PC-3 (cell line): ENCODE measurements around the gene SV2C. TPM values are rescaled to one million over a fixed set of nuclear protein-coding genes. Genes with fewer than 3 reads are reported as not detected.

Source experiments
- ATAC-seq: fragments of 200-7000 bp; cut with Tn5 transposase; 2 replicates; pipeline ENCODE4 v1.9.1; 2020; ENCODE audit warnings: mild to moderate bottlenecking, moderate library complexity
- BruUV-seq: library from RNA; stranded (reverse); fragments of 400-500 nt; replicated peaks from 2 replicates; lab custom pipeline; 2021; lab: Mats Ljungman, UMichigan
- CTCF ChIA-PET: fragments of 300-600 bp; sonication (Branson Sonifier 250); formaldehyde crosslinking; loops from one replicate; lab custom pipeline; 2022; ENCODE audit warnings: antibody characterized with exemption; lab: Charles Lee
- POLR2A ChIA-PET: fragments of 300-600 bp; sonication (Branson Sonifier 250); formaldehyde crosslinking; loops from one replicate; lab custom pipeline; 2022; ENCODE audit warnings: antibody characterized with exemption; ENCODE audit not compliant: unreplicated experiment; lab: Charles Lee
- DNase-seq: peaks from one replicate; pipeline ENCODE4 v3.0.0-alpha.2; 2015
- H2AFZ ChIP-seq: fragments of 300-600 bp; sonication (generic); 2 replicates; pipeline ENCODE4 v1.6.0; 2016; ENCODE audit warnings: antibody characterized with exemption, low read length
- H3F3A ChIP-seq: fragments of 300-600 bp; sonication (generic); one replicate; pipeline ENCODE4 v1.6.0; 2017; ENCODE audit warnings: antibody characterized with exemption, low read length, control low read depth, mild to moderate bottlenecking; ENCODE audit not compliant: unreplicated experiment
- H3K27ac ChIP-seq: fragments of 300-600 bp; sonication (generic); 2 replicates; pipeline ENCODE4 v1.5.1; 2016; ENCODE audit warnings: mild to moderate bottlenecking, low read length
- H3K27me3 ChIP-seq: fragments of 300-600 bp; sonication (generic); 2 replicates; pipeline ENCODE4 v1.6.1; 2016; ENCODE audit warnings: low read length, mixed read lengths
- H3K36me3 ChIP-seq: fragments of 300-600 bp; sonication (generic); 2 replicates; pipeline ENCODE4 v1.6.1; 2016; ENCODE audit warnings: low read depth, mixed run types, low read length, mixed read lengths
- H3K4me1 ChIP-seq: fragments of 300-600 bp; sonication (generic); 2 replicates; pipeline ENCODE4 v1.5.1; 2016; ENCODE audit warnings: low read length; ENCODE audit not compliant: insufficient read depth
- H3K4me2 ChIP-seq: fragments of 300-600 bp; sonication (generic); 2 replicates; pipeline ENCODE4 v1.6.0; 2016; ENCODE audit warnings: low read length
- H3K4me3 ChIP-seq: fragments of 300-600 bp; sonication (generic); 2 replicates; pipeline ENCODE4 v1.5.1; 2016; ENCODE audit warnings: mild to moderate bottlenecking, low read length, mixed read lengths
- H3K79me2 ChIP-seq: fragments of 300-600 bp; sonication (generic); 2 replicates; pipeline ENCODE4 v1.6.1; 2017; ENCODE audit warnings: low read length, mixed read lengths
- H3K9ac ChIP-seq: fragments of 300-600 bp; sonication (generic); 2 replicates; pipeline ENCODE4 v1.6.0; 2016; ENCODE audit warnings: mild to moderate bottlenecking, low read length
- H3K9me2 ChIP-seq: fragments of 300-600 bp; sonication (generic); replicated peaks from 2 replicates; pipeline ENCODE4 v1.6.1; 2016; ENCODE audit warnings: mixed run types, low read length, mixed read lengths
- H3K9me3 ChIP-seq: fragments of 300-600 bp; sonication (generic); 2 replicates; pipeline ENCODE4 v1.6.1; 2016; ENCODE audit warnings: low read length, mixed read lengths
- H4K20me1 ChIP-seq: fragments of 300-600 bp; sonication (generic); 2 replicates; pipeline ENCODE4 v1.6.1; 2016; ENCODE audit warnings: low read length, mixed read lengths
- EZH2 ChIP-seq: fragments of 300-600 bp; sonication (generic); IDR thresholded peaks from one replicate; pipeline ENCODE4 v1.6.1; 2017; ENCODE audit warnings: antibody characterized with exemption, mild to moderate bottlenecking, low read length; ENCODE audit not compliant: unreplicated experiment
- EZH2phosphoT487 ChIP-seq: fragments of 300-600 bp; sonication (generic); IDR thresholded peaks from 2 replicates; pipeline ENCODE4 v1.6.1; 2018; ENCODE audit warnings: mild to moderate bottlenecking, antibody characterized with exemption, low read length, borderline replicate concordance
- intact Hi-C: fragments of 100-400 bp; cut with micrococcal nuclease; formaldehyde crosslinking; loops from 2 replicates; pipeline ENCODE4 v1.9.0; 2023
- total RNA-seq: library from RNA; depleted of rRNA; stranded (reverse); fragments of >200 nt; gene quantifications from 2 replicates; pipeline ENCODE4 v1.2.3, GENCODE V29; 2014
- TF ChIP-seq, protein P1 (sequence below): fragments of 300-600 bp; sonication (generic); conservative IDR thresholded peaks from 2 replicates; pipeline ENCODE4 v1.5.1; 2017; ENCODE audit warnings: antibody characterized with exemption, low read depth, mild to moderate bottlenecking, low read length

SV2C gene
- total RNA-seq, 1 experiment from 2014 or later = not detected

DNA sequence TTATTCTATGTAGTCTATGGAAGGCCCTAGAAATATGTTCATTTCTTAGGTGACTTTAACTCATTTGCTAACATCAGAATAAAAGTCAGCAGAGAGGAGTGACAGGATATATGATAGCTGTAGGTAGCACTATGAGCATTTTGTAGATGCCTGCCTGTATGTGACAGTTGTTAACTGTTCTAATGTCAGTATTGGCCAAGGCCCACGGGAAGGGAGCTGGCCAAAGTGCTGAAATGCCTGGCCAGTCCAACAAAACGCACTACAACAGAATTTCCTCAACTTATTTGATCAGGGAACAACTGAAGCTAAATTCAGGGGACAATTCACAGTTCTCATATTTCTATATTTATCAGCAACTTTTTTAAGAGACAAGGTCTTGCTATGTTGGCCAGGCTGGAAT is 20.8 kb downstream of the SV2C start:
- DNase-seq = peak; percentile 47

DNA sequence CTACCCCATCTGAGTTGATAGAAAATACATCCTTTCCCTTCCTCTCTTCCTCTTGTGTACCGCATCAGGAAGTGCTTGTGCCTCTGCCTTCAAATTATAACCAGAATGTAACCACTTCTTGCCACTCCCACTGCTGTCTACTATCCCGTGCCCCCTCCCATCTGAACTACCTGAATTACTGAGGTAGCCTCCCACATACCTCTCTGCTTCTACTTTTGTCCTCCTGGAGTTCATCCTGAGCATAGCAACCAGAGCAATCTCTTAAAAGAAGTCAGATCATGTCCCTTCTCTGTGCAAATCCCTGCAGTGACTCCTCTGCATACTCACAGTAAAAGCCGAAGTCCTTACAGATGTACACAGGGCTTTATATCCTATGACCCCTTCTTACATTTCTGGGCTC is 23.0 kb downstream of the SV2C start:
- Histone ChIP-seq H2AFZ (no peak overlapping the region), H3K4me1 (no peaks in the 10 kb centered on the region), H3F3A (no peaks in the 10 kb centered on the region), H3K9me2 (no peaks in the 10 kb centered on the region), H3K4me3 (no peak overlapping the region), H4K20me1 (no peaks in the 10 kb centered on the region), H3K27ac (no peak overlapping the region), H3K36me3 (no peaks in the 10 kb centered on the region), H3K4me2 (no peak overlapping the region), H3K27me3 (peaks cover 34% of the 10 kb centered on the region), H3K79me2 (no peaks in the 10 kb centered on the region), H3K9me3 (no peaks in the 10 kb centered on the region), H3K9ac (no peak overlapping the region)
- TF ChIP-seq, protein P1, sequence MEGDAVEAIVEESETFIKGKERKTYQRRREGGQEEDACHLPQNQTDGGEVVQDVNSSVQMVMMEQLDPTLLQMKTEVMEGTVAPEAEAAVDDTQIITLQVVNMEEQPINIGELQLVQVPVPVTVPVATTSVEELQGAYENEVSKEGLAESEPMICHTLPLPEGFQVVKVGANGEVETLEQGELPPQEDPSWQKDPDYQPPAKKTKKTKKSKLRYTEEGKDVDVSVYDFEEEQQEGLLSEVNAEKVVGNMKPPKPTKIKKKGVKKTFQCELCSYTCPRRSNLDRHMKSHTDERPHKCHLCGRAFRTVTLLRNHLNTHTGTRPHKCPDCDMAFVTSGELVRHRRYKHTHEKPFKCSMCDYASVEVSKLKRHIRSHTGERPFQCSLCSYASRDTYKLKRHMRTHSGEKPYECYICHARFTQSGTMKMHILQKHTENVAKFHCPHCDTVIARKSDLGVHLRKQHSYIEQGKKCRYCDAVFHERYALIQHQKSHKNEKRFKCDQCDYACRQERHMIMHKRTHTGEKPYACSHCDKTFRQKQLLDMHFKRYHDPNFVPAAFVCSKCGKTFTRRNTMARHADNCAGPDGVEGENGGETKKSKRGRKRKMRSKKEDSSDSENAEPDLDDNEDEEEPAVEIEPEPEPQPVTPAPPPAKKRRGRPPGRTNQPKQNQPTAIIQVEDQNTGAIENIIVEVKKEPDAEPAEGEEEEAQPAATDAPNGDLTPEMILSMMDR = no peak
- TF ChIP-seq EZH2phosphoT487 (no peak), EZH2 (no peak)
- ATAC-seq = no peak
- DNase-seq = no peak
- BruUV-seq = no TSS peak
- intact Hi-C loops = no loop called here
- POLR2A ChIA-PET = no interaction called here
- CTCF ChIA-PET = no interaction called here

More for the DNA sequence above, 20.8 kb downstream of the SV2C start:
- H3K36me3 ChIP-seq = no peaks in the 10 kb centered on the region
- H3K9me3 ChIP-seq = no peaks in the 10 kb centered on the region
- ATAC-seq = no peak
- H3K4me3 ChIP-seq = no peak overlapping the region
- BruUV-seq = no TSS peak
- no peaks in the 10 kb centered on the region for H3K4me1 ChIP-seq
- H3K4me2 ChIP-seq = no peak overlapping the region
- H4K20me1 ChIP-seq = no peaks in the 10 kb centered on the region
- no peak overlapping the region for H2AFZ ChIP-seq
- intact Hi-C loops = no loop called here
- H3F3A ChIP-seq = no peaks in the 10 kb centered on the region
- ChIA-PET CTCF (no interaction called here), POLR2A (no interaction called here)
- no peaks in the 10 kb centered on the region for H3K79me2 ChIP-seq
- TF ChIP-seq EZH2phosphoT487 = no peak
- H3K27me3 ChIP-seq = peaks cover 15% of the 10 kb centered on the region
- no peak overlapping the region for H3K9ac ChIP-seq
- no peak overlapping the region for H3K27ac ChIP-seq
- no peaks in the 10 kb centered on the region for H3K9me2 ChIP-seq

DNA sequence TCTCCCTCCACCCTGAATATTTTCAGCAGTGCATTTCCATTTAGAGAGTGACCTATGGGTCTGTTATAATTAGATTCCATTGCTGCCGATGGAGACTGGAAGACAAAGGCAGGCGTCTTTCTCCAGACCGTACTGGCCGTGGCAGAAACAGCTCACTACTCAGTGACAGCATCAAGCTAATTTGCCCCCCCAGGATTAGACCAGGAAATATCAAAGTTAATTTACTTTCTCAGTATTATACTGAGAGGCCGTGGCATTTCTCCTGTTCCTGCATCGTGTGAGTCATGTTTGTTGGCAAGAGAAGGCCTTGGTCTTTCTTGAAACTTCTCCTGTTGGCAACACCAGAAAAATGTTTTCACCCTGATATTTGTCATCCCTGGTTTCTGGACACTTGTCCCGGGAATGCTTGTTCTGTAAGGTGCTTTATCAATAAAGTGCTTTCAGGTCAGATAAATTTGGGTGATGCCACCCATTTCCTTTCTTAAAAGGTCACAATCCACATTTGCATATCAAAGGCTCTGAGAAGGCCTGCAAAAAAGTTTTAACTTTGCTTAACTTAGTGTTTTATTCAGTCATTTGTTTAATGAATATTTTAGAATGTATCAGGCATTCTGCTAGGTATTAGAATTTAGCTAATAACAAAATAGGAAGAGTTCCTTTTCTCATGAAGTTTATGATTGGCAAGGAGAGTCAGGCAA is 28.4 kb downstream of the SV2C start:
- POLR2A ChIA-PET = no interaction called here
- no peak for DNase-seq
- no peaks in the 10 kb centered on the region for H3K79me2 ChIP-seq
- ATAC-seq = no peak
- H3K27ac ChIP-seq = no peak overlapping the region
- H3K4me3 ChIP-seq = no peak overlapping the region
- no peaks in the 10 kb centered on the region for H3K36me3 ChIP-seq
- H3K9ac ChIP-seq = no peak overlapping the region
- H3K27me3 ChIP-seq = peaks cover 39% of the 10 kb centered on the region
- no peaks in the 10 kb centered on the region for H3K9me3 ChIP-seq
- H4K20me1 ChIP-seq = no peaks in the 10 kb centered on the region
- H3K4me1 ChIP-seq = no peaks in the 10 kb centered on the region
- no peaks in the 10 kb centered on the region for H3F3A ChIP-seq
- CTCF ChIA-PET = no interaction called here
- no peaks in the 10 kb centered on the region for H3K9me2 ChIP-seq
- no TSS peak for BruUV-seq
- intact Hi-C loops = no loop called here
- H3K4me2 ChIP-seq = no peak overlapping the region
- TF ChIP-seq, protein P1 = no peak
- TF ChIP-seq EZH2 (no peak), EZH2phosphoT487 (no peak)
- H2AFZ ChIP-seq = no peak overlapping the region
